Activated T-helper 2 cell treated with anti-CD3 and anti-CD28 coated beads, Interferon-gamma antibody, Interleukin-2, Interleukin-4, amounts not matched to agents 10 μg/mL and 5 μg/mL and 100 μg/mL, durations not matched to agents 14 hours and 24 hours and 36 hours (primary cell): ENCODE measurements around the gene HDAC5. TPM values are rescaled to one million over a fixed set of nuclear protein-coding genes. Genes with fewer than 3 reads are reported as not detected.
A peak's percentile ranks its signal among the peaks of the same experiment; 100 is the strongest.
"Not testable (repeated sequence)": the region's sequence is repeated elsewhere in the genome, so short reads cannot be mapped to it uniquely, and the experiment has no call there.

Experiments used
- DNase-seq: peaks from one replicate; pipeline ENCODE4 v3.0.0; 2021; ENCODE audit warnings: low spot score
- H3K27ac Mint-ChIP-seq: one replicate; pipeline ENCODE4 v1.8.0; 2021; ENCODE audit warnings: mixed read lengths
- H3K27me3 Mint-ChIP-seq: one replicate; pipeline ENCODE4 v1.8.0; 2021; ENCODE audit warnings: low read depth, mixed read lengths
- H3K36me3 Mint-ChIP-seq: one replicate; pipeline ENCODE4 v1.8.0; 2021; ENCODE audit warnings: low read depth, mixed read lengths
- H3K4me1 Mint-ChIP-seq: one replicate; pipeline ENCODE4 v1.8.0; 2021; ENCODE audit warnings: low read depth, mixed read lengths
- H3K4me3 Mint-ChIP-seq: one replicate; pipeline ENCODE4 v1.8.0; 2021; ENCODE audit warnings: low read depth, mild to moderate bottlenecking, moderate library complexity, mixed read lengths
- H3K9me3 Mint-ChIP-seq: one replicate; pipeline ENCODE4 v1.8.0; 2021; ENCODE audit warnings: mixed read lengths
- intact Hi-C: fragments of 100-400 bp; cut with micrococcal nuclease; formaldehyde crosslinking; loops from one replicate; pipeline ENCODE4 v1.15.1; 2023
- total RNA-seq: library from RNA; stranded (reverse); gene quantifications from 2 replicates; pipeline ENCODE4 v1.2.3, GENCODE V29; 2022

The HDAC5 gene
- total RNA-seq, 1 donor from 2014 or later: 18.7 TPM

DNA sequence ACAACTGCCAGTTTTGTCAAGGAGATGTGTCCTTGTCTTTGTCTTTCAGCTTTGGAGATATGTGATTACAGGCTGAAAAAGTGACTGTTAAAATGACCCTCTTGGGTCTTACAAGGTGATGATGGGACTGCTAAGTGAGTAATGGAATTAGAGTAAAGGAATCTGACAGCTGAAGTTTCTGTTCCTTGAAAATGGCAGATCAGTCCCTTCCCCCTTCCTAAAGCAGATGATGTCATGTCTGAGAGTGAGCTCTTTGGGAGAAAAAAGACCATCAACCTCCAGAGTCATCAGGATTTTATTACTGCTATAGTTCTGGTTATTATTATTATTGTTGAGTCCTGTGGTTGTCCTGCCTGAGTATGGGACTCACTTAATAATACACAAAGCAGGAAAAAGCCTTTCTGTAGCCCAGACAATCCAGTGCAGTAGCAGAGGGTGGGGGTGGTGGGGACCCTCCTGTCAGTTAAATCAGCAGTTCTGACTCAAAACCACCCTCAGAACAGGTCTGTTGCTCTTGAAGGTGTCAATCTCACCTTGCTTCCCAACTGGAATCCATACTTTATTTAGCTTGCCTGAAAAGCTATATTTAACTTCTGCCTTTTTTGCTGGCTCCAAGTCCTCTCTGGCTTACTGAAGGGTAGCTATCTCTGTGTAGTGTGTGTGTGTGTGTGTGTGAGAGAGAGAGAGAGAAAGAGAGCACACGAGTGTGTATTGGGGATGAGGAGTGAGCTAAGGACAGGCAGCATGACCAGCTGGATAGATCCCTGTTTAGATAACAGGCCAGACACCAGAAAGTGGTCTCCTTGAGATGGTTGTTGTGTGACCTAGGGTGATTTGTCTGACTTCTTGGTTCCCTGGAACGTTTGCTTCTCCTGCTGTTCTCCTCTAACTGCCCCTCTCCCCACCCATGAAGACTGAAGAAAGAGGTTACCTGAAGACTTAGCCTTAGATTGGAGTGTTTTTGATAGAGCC is 23.2 kb upstream of the HDAC5 start:
- H3K27ac Mint-ChIP-seq: no peak overlapping the region
- peaks cover 41% of the 10 kb centered on the region for H3K36me3 Mint-ChIP-seq
- no peak overlapping the region for H3K4me3 Mint-ChIP-seq
- intact Hi-C loops: no loop called here
- H3K27me3 Mint-ChIP-seq: no peaks in the 10 kb centered on the region
- peaks cover 6% of the 10 kb centered on the region for H3K4me1 Mint-ChIP-seq
- H3K9me3 Mint-ChIP-seq: no peaks in the 10 kb centered on the region
- DNase-seq: no peak

DNA sequence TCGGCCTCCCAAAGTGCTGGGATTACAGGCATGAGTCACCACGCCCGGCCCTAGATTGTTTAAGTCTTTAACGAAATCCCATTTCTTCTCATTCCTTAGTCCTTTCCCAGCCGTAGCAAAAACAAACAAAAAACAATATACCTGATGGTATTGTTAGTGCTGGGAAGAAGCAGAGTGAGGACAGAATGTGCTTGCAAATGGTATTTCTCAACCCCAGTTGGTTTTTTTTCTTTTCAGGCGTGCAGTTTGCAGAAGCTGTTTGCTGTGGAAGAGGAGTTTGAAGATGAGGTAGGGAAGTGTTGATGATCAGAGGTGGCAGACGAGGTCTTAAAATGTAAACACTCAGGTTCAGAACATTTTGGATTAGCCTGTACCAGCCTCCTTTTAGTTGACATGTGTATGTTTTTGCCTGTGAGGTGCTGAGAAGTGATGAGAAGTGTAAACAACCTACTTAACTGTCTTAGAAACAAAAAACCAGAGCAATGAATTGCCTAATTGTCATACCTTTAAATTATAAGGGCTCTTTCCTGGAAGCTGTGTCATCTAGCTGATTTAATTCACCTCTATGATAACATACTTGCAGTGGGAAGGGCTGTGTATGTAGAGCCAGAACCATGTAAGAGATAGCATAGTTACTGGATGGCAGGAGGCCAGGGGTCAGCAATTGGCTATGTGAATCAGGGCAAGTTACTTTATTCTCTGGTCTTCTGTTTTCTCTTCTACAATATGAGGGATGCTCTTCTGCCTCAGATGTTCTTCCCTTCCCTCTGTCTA is 21.7 kb upstream of the HDAC5 start:
- intact Hi-C loops: loop anchor here (5.0 kb wide), 1 partner anchor 73 kb away; the partner anchor contains the start of gene G6PC3
- H3K27ac Mint-ChIP-seq: no peak overlapping the region

DNA sequence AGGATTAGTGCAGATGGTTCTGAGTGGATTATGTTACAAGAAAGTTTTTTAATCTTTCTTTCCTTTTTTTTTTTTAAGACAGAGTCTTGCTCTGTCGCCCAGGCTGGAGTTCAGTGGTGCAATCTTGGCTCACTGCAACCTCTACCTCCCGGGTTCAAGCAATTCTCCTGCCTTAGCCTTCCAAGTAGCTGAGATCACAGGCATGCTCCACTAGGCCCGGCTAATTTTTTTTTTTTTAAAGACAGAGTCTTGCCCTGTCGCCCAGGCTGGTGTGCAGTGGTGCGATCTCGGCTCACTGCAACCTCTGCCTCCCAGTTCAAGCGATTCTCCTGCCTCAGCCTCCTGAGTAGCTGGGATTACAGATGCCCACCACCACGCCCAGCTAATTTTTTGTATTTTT is 20.5 kb upstream of the HDAC5 start:
- peak overlapping the region; percentile 47 for H3K4me3 Mint-ChIP-seq
- H3K27ac Mint-ChIP-seq, H3K4me1 Mint-ChIP-seq, H3K9me3 Mint-ChIP-seq, H3K27me3 Mint-ChIP-seq, DNase-seq: not testable (repeated sequence)
- H3K36me3 Mint-ChIP-seq: peaks cover 32% of the 10 kb centered on the region
- intact Hi-C loops: loop anchor here (5.0 kb wide), 1 partner anchor 72 kb away; the partner anchor contains the start of gene G6PC3

More for the DNA sequence above, 21.7 kb upstream of the HDAC5 start:
- H3K36me3 Mint-ChIP-seq: peaks cover 38% of the 10 kb centered on the region
- H3K4me1 Mint-ChIP-seq: peaks cover 8% of the 10 kb centered on the region
- no peak for DNase-seq
- H3K4me3 Mint-ChIP-seq: no peak overlapping the region
- H3K9me3 Mint-ChIP-seq: no peaks in the 10 kb centered on the region
- no peaks in the 10 kb centered on the region for H3K27me3 Mint-ChIP-seq

DNA sequence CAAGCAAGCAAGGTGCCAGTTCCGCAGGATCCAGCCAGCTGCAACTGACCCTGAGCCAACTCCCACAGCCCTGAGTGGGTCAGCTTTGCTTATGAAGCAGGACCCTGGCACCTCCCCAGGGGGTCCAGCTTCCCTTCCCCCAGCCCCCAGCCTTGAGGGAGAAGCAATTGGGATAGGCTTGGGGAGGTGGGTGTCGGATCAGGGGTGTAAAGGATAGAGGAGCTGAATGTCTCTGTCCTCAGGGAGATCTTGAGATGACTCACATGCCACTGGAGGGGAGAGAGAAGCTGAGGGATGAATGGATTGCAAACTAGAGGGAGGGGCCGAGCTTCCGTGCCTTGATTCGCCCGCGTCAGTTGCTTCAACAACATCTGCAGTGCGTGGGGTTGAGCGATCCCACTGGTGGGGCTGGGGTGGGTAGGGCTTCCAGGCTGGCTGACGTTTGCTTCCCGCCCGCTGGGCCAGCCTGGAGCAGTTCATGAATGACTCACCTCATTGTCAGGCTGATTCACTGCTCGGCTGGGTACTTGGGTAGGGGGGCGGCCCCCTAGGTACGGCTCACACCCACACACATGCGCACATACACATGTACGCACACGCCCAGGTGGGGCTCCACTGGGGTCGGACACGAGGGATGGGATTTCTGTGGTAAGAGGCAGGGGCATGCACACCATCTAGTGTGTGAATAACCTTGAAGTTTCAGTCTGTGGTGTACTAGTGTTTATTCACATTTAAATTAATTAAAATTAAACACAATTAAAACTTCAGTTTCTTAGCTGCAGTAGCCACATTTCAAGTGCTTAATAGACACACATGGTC is 14.7 kb upstream of the HDAC5 start:
- Mint-ChIP-seq H3K4me3 (peak overlapping the region; percentile 38), H3K27me3 (no peaks in the 10 kb centered on the region), H3K4me1 (peaks cover 15% of the 10 kb centered on the region), H3K36me3 (no peaks in the 10 kb centered on the region), H3K27ac (peak overlapping the region; percentile 80), H3K9me3 (no peaks in the 10 kb centered on the region)
- DNase-seq: peak; percentile 46
- intact Hi-C loops: no loop called here

DNA sequence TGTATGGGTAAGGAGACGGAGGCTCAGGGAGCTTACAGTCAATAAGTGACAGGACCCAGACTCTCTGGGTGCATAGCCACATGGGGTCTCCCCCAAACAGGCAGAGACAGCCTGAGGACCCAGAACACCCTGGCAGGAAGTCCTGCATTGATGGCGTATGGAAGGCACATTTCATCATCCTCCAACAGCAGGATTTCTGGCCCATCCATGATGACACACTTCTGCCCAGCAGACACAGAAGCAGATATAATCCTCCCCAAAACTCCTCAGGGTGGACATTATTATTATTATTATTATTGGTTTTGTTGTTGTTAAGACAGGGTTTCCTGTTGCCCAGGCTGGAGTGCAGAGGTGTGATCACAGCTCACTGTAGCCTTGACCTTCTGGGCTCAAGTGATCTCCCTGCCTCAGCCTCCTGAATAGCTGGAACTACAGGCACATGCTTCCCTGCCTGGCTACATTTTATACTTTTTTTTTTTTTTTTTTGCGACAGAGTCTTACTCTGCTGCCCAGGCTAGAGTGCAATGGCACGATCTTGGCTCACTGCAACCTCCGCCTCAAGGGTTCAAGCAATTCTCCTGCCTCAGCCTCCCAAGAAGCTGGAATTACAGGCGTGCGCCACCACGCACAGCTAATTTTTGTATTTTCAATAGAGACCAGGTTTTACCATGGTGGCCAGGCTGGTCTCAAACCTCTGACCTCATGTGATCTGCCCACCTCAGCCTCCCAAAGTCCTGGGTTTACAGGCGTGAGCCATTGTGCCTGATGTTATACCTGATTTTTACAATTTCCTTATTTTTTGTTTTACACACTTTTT is 11.5 kb upstream of the HDAC5 start:
- Mint-ChIP-seq H3K4me1 (peaks cover 15% of the 10 kb centered on the region), H3K27ac (no peak overlapping the region), H3K9me3 (no peaks in the 10 kb centered on the region), H3K27me3 (no peaks in the 10 kb centered on the region), H3K36me3 (no peaks in the 10 kb centered on the region), H3K4me3 (no peak overlapping the region)
- intact Hi-C loops: no loop called here
- no peak for DNase-seq

DNA sequence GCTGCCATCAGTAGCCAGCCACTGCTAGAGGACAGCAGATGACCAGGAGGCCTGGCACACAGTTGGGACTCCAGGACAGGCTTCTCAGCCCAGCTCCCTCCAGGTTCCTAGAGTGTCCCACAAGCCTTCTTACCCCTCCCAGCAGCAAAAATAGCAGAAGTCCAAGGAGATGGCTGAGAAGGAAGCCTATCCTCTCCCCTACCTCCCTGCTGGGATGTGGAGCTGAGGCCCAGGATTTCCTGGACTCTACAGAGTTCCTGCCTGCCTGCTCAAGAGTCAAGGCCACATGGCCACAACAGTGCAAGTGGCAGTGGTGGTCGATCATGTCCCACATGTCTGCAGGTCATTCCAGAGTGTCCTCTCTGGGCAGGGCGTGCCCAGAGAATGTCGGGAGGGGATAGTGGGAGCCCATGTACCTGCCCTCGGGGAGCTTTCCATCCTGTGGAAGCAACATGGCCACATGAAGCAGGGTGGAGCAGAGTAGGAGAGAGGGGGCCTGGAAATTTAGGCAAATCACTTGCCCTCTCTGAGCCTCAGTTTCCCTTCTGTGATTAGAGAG is 10.6 kb upstream of the HDAC5 start:
- H3K4me3 Mint-ChIP-seq: no peak overlapping the region
- intact Hi-C loops: no loop called here
- H3K36me3 Mint-ChIP-seq: no peaks in the 10 kb centered on the region
- no peak overlapping the region for H3K27ac Mint-ChIP-seq
- no peaks in the 10 kb centered on the region for H3K9me3 Mint-ChIP-seq
- H3K4me1 Mint-ChIP-seq: peaks cover 15% of the 10 kb centered on the region
- H3K27me3 Mint-ChIP-seq: no peaks in the 10 kb centered on the region
- DNase-seq: no peak

DNA sequence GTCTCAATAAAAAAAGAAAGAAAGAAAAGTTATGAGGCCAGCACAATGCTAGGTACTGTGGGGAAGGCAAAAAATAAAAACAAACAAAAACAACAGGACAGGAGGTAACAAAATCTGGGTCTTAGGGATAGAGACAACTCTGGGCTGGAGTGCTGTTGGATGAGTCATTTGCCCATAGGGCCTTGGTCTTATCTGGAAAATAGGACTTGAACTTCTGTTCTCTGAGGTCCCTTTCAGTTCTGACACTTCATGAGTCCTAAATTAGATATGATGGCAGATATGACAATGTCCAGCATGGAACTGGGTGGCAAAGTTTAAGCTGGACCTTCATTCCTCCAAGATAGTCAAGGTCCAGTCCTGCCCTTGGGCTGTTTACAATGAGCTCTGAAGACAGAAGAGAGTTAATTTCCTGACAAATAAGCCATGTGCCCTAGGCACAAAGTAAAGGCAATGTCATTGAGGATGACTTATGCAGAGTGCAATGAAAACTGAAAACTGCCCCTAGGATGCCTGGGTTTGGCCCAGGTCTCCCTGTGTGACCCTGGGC is 8.9 kb upstream of the HDAC5 start:
- Mint-ChIP-seq H3K27me3 (no peaks in the 10 kb centered on the region), H3K36me3 (no peaks in the 10 kb centered on the region), H3K9me3 (no peaks in the 10 kb centered on the region), H3K27ac (no peak overlapping the region), H3K4me1 (peaks cover 4% of the 10 kb centered on the region), H3K4me3 (no peak overlapping the region)
- intact Hi-C loops: no loop called here
- DNase-seq: no peak

DNA sequence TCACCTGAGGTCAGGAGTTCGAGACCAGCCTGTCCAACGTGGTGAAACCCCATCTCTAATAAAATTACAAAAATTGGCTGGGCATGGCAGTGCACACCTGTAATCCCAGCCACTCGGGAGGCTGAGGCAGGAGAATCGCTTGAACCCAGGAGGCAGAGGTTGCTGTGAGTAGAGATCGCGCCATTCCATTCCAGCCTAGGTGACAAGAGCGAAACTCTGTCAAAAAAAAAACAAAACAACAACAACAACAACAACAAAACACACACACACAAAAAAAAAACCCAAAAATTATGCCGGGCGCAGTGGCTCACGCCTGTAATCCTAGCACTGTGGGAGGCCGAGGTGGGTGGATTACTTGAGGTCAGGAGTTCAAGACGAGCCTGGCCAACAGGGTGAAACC is 7.9 kb upstream of the HDAC5 start:
- H3K9me3 Mint-ChIP-seq, H3K36me3 Mint-ChIP-seq, intact Hi-C loops, H3K27ac Mint-ChIP-seq, DNase-seq, H3K4me1 Mint-ChIP-seq, H3K4me3 Mint-ChIP-seq, H3K27me3 Mint-ChIP-seq: not testable (repeated sequence)

DNA sequence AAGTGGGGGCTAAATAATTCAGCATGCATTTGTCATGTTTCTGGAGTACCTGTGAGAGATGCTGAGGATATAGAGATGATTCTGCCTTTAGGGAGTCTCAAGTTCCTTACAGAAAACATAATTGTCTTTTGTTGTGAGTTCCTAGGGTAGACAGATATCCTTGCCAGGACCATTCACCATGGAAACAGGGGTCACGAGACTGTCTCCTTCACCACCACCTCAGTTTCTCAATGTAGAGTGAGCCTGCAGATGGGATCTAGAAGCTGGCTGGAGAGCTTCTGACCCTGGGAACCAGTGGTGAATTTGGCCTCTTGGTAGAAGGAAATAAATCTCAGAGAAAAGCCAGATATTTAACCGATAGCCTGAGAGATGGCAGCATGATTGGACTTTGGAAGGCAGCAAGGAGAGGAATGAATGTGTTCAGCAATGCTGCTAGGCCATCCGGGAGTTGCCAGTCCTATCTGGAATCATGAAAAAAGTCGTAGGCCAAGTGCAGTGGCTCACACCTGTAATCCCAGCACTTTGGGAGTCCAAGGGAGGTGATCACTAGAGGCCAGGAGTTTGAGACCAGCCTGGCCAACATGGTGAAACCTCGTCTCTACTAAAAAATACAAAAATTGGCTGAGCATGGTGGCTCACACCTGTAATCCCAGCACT is 7.4 kb upstream of the HDAC5 start:
- intact Hi-C loops: no loop called here
- peaks cover 4% of the 10 kb centered on the region for H3K4me1 Mint-ChIP-seq
- H3K36me3 Mint-ChIP-seq: no peaks in the 10 kb centered on the region
- H3K27ac Mint-ChIP-seq: no peak overlapping the region
- H3K9me3 Mint-ChIP-seq: no peaks in the 10 kb centered on the region
- no peak overlapping the region for H3K4me3 Mint-ChIP-seq
- no peaks in the 10 kb centered on the region for H3K27me3 Mint-ChIP-seq
- no peak for DNase-seq

DNA sequence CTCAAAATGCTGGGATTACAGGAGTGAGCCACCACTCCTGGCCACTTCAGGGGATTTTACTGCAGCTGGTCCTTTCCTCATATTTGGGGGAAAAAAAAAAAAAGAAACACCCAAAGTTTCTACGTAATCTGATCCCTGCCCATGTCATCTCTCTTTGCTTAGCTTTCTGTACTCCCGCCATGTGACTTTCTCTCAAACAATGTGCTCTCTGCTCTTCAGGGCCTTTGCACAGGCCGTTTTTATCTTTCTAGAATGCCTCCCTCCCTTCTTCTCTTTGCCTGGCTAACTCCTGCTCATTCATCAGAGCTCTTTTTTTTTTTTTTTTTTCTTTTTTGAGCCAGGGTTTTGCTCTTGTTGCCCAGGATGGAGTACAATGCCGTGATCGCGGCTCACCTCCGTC is 4.9 kb upstream of the HDAC5 start:
- Mint-ChIP-seq H3K9me3 (no peaks in the 10 kb centered on the region), H3K4me3 (no peak overlapping the region), H3K4me1 (peaks cover 9% of the 10 kb centered on the region), H3K27me3 (no peaks in the 10 kb centered on the region), H3K27ac (no peak overlapping the region), H3K36me3 (no peaks in the 10 kb centered on the region)
- intact Hi-C loops: no loop called here
- DNase-seq: no peak

DNA sequence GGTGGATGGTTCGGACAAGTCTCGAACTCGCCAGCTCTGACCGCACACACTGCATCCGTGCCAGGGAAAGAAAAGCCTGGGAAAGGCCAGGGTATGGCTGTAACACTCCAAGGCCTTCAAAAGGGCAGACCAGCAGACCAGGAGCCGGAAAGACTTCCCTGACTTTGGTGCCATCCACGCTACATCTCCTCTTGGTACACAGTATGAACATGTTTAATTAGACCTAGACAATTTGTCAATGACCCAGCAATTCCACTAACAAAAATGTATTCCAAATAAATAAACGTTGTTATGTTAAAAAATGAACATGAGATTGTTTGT is 637 bp upstream of the HDAC5 start:
- Mint-ChIP-seq H3K4me1 (peaks cover 17% of the 10 kb centered on the region), H3K4me3 (peak overlapping the region; percentile 90), H3K9me3 (no peaks in the 10 kb centered on the region), H3K27ac (peak overlapping the region; percentile 95), H3K36me3 (no peaks in the 10 kb centered on the region), H3K27me3 (peaks cover 9% of the 10 kb centered on the region)
- intact Hi-C loops: loop anchor here (5.0 kb wide), 1 partner anchor 52 kb away; the partner anchor contains the start of gene G6PC3
- DNase-seq: no peak
